HG03460 (cell line): ENCODE results near the gene PARD3.

Experiments
- ATAC-seq: cut with Tn5 transposase; IDR thresholded peaks from one replicate; pipeline ENCODE4 v1.9.1; 2021; ENCODE audit not compliant: unreplicated experiment

Gene PARD3

GRCh38 chr10:34320265-34320664, 494.8 kb downstream of the PARD3 start:
- ATAC-seq: no peak

GRCh38 chr10:34319197-34319846, 495.8 kb downstream of the PARD3 start:
- no peak for ATAC-seq

- ATAC-seq: no peak
Measured at GRCh38 chr10:34316154-34316553, 498.9 kb downstream of the PARD3 start.

GRCh38 chr10:34314457-34314856, 500.6 kb downstream of the PARD3 start:
- ATAC-seq: no peak

GRCh38 chr10:34313888-34314287, 501.2 kb downstream of the PARD3 start:
- ATAC-seq: no peak

GRCh38 chr10:34313353-34313752, 501.7 kb downstream of the PARD3 start:
- ATAC-seq: no peak

GRCh38 chr10:34311679-34312078, 503.4 kb downstream of the PARD3 start:
- ATAC-seq: no peak

- ATAC-seq: no peak
Measured at GRCh38 chr10:34310234-34310633, 504.9 kb downstream of the PARD3 start.

- ATAC-seq: peak; percentile 79
Measured at GRCh38 chr10:34305189-34305588, 509.9 kb downstream of the PARD3 start.

GRCh38 chr10:34303022-34303421, 512.1 kb downstream of the PARD3 start:
- no peak for ATAC-seq

GRCh38 chr10:34299105-34299611, 515.9 kb downstream of the PARD3 start:
- no peak for ATAC-seq

GRCh38 chr10:34298346-34298818, 516.7 kb downstream of the PARD3 start:
- no peak for ATAC-seq

GRCh38 chr10:34297541-34298345, 517.4 kb downstream of the PARD3 start:
- no peak for ATAC-seq

GRCh38 chr10:34295142-34295548, 520.0 kb downstream of the PARD3 start:
- no peak for ATAC-seq

- no peak for ATAC-seq
Measured at GRCh38 chr10:34294137-34294536, 521.0 kb downstream of the PARD3 start.

GRCh38 chr10:34292675-34293074, 522.4 kb downstream of the PARD3 start:
- ATAC-seq: no peak

GRCh38 chr10:34292194-34292565, 522.9 kb downstream of the PARD3 start:
- no peak for ATAC-seq

GRCh38 chr10:34291466-34292193, 523.5 kb downstream of the PARD3 start:
- peak; percentile 90 for ATAC-seq

GRCh38 chr10:34290412-34291081, 524.5 kb downstream of the PARD3 start:
- ATAC-seq: no peak

- no peak for ATAC-seq
Measured at GRCh38 chr10:34288634-34289033, 526.5 kb downstream of the PARD3 start.

- no peak for ATAC-seq
Measured at GRCh38 chr10:34286136-34286739, 528.9 kb downstream of the PARD3 start.
